KBM-7 (cell line): ENCODE measurements around the gene KCNK5.
A peak's percentile ranks its signal among the peaks of the same experiment; 100 is the strongest.

Source experiments
- DNase-seq: peaks from one replicate; pipeline ENCODE4 v3.0.0-alpha.2; 2015
- in situ Hi-C: fragments of 300-500 bp; cut with MboI; formaldehyde crosslinking; loops from 2 replicates; pipeline ENCODE4 v1.14.3; 2020; ENCODE audit warnings: low sequenced_read_pairs, low pct_unique_long_range_greater_than_20kb, mixed read lengths

Gene KCNK5

DNA sequence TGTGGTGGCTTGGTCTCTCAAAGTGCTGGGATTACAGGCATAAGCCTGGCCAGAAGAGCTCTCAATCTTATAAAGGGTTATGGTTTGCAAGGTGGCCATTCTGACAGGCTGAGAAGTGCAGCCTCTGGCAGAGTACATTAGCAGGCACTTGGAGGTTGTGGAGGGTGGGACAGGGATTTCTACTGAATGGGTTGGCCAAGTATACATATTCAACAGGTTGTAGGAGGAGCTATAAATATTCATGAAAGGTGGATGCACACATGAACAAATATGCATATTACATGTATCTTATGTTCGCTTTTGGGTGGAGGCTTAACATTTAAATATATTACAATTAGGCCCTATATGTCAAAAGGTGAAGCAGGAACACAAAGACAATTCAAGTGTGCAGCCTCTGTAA is 20.0 kb upstream of the KCNK5 start:
- DNase-seq: no peak
- in situ Hi-C loops: no loop called here

DNA sequence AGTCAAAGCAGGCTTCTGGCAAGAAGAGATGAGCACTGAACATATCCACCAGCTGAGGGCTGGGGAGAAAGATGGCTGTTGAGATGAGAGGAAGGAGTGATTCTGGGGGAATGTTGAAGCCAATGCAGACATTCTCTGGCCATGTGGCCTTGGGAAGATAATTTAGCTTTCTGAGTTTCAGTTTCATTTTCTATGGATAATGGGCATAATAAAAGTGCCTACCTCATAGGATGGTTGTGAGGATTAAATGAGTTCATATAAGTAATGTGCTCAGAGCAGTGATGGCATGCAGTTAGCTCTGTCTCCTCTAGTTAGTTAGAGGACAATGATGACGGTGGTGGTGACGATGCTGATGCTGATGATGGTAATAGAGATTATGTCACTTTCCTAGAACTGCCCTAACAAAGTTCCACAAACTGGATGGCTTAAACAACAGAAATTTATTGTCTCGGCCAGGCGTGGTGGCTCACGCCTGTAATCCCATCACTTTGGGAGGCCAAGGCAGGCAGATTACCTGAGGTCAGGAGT is 18.5 kb upstream of the KCNK5 start:
- DNase-seq: no peak
- in situ Hi-C loops: no loop called here

DNA sequence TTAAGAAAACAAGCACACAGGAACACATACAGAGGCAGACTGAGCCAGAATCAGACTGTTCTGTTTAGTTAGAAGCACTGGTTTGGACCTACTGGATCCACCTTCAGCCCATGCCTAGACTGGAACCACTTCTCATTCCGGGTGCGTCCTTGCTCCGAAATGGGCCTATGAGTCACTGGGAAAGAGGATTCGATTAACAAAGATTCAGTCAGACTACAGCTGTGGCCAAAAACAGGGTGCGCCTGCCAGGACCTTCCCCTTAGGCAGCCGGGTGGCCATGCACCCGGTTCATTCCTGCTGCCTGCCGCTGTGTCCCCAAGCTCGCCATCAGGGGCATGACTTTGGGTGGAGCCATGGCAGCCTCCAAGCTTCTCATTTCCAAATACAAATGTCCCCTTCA is 14.5 kb upstream of the KCNK5 start:
- DNase-seq: no peak
- in situ Hi-C loops: no loop called here

DNA sequence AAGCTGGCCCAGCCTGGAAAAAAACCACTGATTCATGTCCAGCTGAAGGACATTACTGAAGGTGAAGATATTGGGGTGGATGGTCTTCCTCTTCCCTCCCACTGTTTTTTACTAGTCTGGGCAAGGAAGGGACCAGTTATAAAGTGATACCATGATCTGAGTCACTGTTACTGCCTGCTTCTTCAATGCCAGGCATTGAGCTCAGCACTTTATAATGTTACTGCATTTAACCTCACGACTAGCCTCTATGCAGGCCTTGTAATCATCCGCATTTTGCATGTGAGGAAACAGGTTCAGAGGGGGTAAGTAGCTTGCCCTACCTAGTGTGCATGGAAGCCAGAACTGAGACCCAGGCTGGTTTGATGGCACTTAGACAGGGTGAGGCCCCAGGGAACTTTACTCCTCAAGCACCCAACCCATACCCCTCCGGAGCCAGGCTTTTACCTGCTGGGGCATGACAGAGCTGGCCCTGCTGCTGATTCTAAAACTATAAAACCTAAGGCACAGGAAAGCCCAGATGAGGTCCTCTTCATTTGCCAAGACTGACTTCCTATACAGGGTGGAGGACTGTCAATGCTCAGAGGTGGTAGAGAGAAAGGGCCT is 11.0 kb upstream of the KCNK5 start:
- in situ Hi-C loops: no loop called here

DNA sequence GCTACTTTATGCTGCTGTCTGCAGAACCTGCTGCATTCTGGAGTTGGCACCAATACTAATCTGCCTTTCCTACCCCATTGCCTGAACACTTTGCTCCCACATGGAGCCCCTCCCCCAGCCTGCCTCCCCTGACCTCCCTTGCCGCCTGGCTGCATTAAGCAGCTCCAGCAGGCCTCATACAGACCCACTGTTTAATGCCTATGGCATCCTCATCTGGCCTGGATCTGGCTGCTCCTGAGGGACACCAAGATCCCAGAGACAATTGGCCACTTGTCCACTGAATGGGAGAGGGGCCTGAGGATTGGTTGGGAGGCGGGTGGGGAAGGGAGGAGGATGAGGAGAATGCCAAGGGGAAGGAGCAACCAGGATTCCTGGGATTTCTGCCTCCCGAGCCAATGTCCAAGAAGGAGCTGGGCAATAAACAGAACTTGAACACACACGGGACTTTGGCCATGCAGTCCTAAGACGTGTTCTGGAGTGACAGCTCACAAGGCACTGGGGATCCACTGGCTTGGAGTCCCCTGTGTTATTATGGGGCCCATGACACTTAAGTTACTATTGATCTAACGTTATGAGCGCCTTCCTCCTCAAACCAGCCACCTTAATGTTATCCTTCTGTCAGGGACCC is 10.4 kb upstream of the KCNK5 start:
- no peak for DNase-seq
- in situ Hi-C loops: no loop called here

More for the DNA sequence above, 11.0 kb upstream of the KCNK5 start:
- DNase-seq: no peak

DNA sequence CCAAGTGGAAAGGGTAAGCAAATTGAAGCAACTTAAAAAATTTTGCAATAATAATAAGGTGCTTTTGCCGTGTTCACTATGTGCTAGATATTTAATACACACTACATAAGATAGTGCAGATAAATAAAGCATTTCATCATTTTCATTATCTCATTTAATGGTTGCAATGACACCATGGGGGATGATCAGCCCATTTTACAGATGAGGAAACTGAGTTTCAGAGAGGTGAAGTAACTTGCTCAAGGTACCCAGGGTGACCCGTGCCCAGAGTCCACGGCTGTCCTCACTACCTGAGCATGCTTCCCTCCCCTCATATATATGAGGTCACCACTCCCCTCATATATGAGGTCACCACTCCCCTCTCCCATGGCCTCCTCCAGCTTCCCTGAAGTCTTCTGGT is 7.5 kb upstream of the KCNK5 start:
- no peak for DNase-seq
- in situ Hi-C loops: no loop called here

DNA sequence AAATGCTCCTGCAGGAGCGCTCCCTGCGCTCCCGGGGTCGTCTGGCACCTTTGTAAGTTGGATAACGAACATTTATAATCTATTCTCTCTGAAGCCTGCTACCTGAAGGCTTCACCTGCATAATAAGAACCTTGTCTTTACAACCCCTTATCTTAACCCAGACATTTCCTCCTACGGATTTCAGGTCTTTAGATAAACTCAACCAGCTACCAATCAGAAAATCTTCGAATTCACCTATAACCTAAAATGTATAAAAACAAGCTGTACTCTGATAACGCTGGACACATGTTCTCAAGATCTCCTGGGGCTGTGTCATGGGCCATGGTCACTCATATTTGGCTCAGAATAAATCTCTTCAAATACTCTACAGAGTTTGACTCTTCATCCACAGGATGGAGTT is 4.1 kb upstream of the KCNK5 start:
- no peak for DNase-seq
- in situ Hi-C loops: no loop called here

DNA sequence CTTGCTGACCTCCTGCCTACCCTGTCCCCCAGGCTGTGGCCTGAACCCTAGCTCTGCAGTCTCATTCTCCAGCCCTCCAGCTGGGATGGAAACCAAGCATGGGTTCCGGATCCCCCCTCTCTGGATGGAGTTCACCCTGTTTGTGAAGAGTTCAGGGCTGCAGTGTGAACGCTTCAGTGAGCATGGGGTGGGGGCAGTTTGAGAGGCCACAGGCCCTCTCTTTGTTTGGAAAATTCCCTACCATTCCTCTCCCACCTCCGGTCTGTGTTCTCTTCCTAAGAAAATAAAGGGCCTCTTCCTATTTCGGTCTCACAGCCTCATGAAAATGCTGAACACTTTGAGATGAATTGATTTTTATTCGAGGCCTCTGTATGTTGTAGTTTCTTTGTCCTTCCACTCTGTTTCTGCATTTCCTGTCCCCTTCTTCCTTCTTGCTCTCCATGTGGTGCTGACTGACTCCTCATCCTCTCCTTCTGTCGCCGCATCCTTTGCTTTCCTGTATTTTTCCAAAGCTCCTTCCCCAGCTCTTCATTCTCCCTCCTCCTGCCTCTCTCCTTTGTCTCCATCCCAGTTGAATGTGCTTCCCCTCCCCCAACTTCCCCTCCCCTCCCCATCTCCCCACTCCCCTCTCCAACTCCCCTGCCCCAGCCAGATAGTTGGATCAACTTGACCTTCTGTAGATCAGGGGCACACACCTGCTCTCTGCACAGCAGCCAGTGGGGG is 2.4 kb upstream of the KCNK5 start:
- in situ Hi-C loops: no loop called here
- no peak for DNase-seq

DNA sequence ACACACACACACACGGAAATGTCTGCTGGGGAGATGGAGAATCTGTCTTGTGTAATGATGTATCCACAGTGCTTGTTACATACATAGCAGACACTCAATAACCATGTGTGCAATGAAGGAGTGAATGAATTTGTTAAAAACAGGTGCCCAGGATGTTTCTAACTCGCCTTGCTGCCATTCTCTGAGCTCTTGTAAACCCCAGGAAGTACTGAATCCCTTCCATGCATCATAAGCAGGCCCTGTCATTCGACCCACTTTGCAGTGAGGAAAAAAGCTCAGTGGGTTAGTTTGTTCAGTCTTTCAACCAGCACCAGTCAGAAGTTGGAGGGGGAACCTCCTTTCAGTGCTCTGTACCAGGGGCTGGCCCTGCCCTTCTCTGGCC is 1.4 kb upstream of the KCNK5 start:
- DNase-seq: no peak
- in situ Hi-C loops: no loop called here

DNA sequence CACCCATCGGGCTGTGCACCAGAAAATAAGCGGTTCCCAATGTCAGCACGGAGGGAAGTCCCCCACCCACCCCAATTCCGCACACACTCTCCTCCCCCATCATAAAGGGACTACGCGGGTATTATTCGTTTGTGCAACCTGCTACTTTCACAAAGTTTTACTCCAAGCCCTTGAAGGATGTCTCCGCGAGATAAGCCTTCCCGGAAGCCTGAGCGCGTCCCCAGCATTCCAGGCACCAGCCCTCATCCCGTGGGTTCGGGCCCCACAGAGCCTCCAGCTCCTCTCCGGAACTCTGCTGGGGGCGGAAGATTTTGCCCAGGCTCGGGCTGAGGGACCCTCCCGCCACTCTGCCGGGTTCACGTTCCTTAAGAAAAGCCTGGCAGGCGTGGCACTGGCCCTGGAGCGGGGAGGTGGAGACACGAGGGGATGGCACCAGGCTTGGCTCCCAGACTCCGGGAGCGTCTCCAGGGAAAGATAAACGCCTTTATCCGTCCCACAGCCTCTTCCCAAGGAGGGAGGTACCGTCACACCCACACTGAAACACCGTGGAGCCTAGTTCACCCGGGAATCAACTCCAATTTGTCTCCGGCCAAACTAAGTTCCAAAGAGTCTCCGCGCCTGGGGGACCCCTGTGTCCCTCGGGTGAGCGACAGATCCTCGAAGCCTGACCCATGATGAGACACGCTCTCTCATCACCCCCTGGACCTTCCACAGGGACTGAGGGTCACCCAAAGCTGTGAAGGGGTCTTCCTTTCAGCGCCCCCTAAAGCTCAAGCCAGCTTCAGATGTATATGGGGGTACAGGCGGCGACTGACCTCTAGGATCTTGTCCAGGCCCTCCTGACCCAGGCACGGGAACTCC is 934 bp downstream of the KCNK5 start:
- DNase-seq: peak; percentile 45
- in situ Hi-C loops: no loop called here

DNA sequence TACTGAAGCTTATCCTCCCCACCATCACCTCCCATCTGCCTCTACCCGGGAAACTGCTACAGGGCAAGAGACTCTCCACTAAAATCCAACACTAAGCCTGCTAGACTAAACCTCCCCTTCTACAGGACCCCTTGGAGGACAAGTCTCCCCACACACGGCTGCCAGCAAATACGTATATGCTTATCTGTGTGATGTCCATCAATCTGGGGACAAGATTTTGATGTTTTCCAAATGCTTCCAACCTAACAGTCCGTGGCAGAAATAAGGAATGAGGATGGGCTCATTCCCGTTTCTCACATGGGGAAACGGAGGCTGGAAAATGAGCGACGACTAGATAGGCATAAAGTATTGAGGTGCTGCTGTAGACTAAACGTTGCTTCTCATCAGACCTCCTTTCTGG is 1.8 kb downstream of the KCNK5 start:
- DNase-seq: no peak
- in situ Hi-C loops: no loop called here

DNA sequence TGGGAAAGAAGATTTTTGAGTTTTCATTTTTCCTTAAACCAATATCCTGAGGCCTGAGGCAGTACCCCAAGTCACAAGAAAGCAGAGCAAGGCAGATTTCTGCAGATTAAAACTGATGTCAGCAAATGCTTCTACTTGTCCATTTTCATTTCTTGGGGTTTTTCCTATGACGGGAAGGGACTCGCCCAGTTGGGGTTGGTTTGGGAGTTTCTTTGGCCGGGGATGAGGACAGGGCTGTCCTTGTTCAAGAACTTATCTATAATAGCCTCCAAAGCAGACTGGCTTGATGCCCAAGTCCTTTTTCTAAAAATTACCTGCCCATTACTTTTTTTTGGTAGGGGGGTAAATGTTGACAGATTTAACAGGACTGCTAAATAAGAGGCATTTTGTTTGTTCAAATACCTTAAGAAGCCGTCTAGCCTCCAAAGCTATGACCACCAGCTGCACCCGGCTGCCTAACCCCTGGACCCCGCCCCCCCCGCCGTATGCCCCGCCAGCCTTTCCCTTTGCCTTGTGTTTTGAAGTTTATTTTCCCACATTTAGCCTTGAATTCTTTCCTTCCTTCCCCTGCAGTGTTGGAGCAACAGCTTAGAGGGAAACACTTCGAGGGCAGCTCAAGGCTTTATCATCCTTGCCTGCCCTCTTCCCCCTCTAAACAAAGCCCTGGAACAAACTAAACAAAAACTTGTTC is 2.5 kb downstream of the KCNK5 start:
- in situ Hi-C loops: no loop called here
- no peak for DNase-seq

DNA sequence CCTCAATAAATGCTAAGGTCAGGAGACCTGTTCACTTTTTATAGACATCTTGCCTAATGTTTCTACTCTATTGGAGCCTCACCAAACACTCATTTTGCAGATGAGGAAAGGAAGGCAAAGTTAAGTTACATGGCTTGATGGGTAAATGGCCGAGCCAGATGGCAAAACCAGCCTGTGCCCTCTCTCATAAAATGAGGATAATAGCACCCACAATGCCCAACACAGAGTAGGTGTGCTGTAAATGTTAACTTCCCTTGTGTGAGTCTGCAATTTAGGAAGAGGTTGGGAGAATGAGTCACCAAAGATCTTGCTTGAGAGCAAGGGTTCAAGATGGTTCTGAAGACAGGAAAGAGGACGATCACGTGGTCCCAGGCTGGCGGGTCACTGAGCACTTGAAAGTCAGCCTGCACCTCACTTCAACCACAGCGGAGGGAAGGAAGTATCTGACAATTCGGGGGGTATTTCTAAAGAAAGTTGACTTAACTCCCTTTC is 3.3 kb downstream of the KCNK5 start:
- in situ Hi-C loops: no loop called here
- peak; percentile 78 for DNase-seq

DNA sequence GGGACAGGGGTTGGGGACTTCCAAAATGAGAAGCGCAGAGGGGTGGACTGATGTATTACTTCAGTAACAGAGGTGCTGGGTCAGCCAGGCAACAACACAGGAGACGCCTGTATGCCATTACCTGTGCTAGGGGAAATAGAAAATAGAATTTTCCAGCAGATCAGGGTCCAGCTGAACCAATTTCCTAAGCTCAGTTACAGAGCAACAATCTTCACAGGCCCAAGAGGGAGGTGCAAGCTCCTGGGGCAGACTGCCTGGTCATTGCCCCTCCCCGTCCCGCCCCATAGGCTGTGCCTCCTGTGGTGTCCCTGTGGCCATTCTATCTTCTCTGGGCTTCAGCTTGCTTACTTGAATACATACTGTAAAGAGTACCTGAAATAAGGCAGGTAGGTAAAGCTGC is 3.7 kb downstream of the KCNK5 start:
- no peak for DNase-seq

DNA sequence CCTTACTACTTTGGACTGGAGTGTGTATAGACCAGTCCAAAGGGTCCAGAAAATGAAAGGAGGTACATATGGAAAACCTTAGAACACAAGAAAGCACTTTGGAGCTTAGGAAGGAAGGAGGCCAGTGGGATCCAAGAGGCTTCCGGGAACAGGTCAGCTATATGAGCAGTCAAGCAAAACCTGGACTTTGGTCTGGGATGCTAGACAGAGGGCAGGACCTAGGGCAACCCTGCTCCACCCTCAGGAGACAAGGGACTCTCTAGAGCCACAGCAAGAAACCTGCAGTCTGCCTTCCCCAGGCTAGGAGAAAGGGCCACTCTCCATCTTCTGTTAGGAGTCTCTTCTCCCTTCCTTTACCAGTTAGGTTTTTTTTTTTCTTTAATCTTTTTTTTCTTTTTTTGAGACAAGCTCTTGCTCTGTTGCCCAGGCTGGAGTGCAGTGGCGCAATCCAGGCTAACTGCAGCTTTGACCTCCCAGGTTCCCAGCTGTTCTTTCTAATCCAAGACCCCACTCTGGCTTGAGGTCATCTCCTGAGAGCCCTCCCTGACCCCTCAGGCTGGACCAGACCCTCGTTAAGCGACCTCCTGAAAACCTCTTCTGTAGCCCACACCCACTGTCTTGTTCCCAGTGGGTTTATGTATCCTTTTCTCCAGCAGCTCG is 4.6 kb downstream of the KCNK5 start:
- in situ Hi-C loops: no loop called here
- no peak for DNase-seq

More for the DNA sequence above, 3.7 kb downstream of the KCNK5 start:
- in situ Hi-C loops: no loop called here

DNA sequence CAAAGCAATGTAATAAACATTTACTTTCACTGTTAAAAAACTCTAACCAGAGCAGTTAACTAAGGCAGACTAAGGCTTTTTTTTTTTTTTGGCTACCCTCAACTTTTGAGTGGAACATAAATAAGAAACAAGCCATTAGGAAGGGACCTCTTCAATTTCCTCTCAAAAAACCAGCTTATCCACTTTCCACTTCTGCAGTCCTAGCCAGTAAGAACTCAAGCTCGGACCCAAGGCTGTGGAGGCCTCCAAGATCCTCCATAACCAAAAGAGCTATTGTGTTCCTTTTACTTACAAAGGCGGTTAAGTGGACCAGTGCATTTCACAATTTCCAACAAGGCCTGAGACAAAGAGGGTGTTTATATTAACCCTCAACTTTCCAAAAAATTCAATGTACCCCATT is 5.3 kb downstream of the KCNK5 start:
- in situ Hi-C loops: no loop called here
- no peak for DNase-seq

DNA sequence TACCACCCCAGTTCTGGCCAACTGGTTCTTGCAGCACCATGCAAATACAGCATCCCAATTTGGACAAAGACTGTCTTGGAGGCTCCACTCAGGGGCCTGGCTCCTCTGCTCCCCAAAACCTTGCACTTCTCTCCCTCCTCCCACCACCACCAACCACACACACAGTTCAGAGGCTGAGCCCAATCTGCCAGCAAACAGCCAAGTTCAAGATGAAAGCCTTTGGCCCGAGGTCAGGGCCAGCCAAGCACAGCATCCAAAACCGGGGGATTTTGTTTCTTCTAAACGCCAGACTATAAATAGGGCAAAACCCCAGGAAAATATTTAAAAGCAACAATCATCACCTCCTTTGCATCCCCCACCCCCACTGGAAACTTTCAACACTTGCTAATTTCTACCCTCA is 5.7 kb downstream of the KCNK5 start:
- in situ Hi-C loops: no loop called here
- no peak for DNase-seq

DNA sequence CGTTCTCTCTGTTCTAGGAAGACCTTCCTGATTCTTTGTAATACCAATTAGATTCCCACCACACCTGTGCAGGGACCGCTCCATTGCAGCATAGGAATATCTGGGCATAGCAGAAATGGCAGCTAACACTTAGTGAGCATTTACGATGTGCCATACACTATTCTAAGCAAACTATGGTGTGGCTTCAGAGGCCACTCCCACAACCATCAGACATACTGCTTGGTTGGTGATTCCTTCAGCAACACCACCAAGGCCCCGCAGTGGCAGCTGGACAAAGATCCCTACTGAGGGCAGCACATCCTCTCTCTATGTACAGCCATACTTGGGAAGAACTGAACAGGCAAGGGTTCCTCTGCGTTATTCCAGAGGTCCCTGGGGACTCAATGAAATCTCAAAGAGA is 6.2 kb downstream of the KCNK5 start:
- in situ Hi-C loops: no loop called here
- no peak for DNase-seq
